Lower lobe of right lung (tissue), 2 donors: Measurements from ENCODE around the gene TOR1B. TPM values are rescaled to one million over a fixed set of nuclear protein-coding genes. Genes with fewer than 3 reads are reported as not detected.

ENCODE experiments used
- ATAC-seq, 2 donors: fragments of 200-7000 bp; cut with Tn5 transposase; one replicate each; pipeline ENCODE4 v1.9.1; 2020 to 2022; ENCODE audit warnings: mild to moderate bottlenecking in 2 of 2, moderate library complexity in 2 of 2
- DNase-seq: peaks from one replicate; pipeline ENCODE4 v3.0.0-alpha.2; 2020
- H3K27ac ChIP-seq: fragments of 200-600 bp; one replicate; pipeline ENCODE4 v1.8.0; 2022
- H3K27me3 ChIP-seq: fragments of 200-600 bp; one replicate; pipeline ENCODE4 v1.8.0; 2022; ENCODE audit warnings: low read depth
- H3K36me3 ChIP-seq: fragments of 200-600 bp; one replicate; pipeline ENCODE4 v1.8.0; 2022; ENCODE audit warnings: mild to moderate bottlenecking
- H3K4me1 ChIP-seq: fragments of 200-600 bp; one replicate; pipeline ENCODE4 v1.8.0; 2022
- H3K4me3 ChIP-seq: fragments of 200-600 bp; one replicate; pipeline ENCODE4 v1.8.0; 2022; ENCODE audit warnings: mild to moderate bottlenecking
- H3K9me3 ChIP-seq: fragments of 200-600 bp; one replicate; pipeline ENCODE4 v1.8.0; 2022
- CTCF ChIP-seq: fragments of 200-600 bp; IDR thresholded peaks from one replicate; pipeline ENCODE4 v1.8.0; 2022; ENCODE audit warnings: antibody characterized with exemption, mild to moderate bottlenecking
- intact Hi-C: fragments of 100-400 bp; cut with DNase I; formaldehyde crosslinking; loops from one replicate; pipeline ENCODE4 v1.11.0; 2022
- total RNA-seq: library from RNA; stranded (reverse); fragmentation: NEBNext Ultra II Directional; extraction: Animal tissue kit (Norgen Biotek cat#: 25700); gene quantifications from one replicate; pipeline ENCODE4 v1.2.1, GENCODE V29; 2021
- donor health status: DM: no; HTN: yes; CAD: no; lungs with severe emphysema.

The TOR1B gene
- total RNA-seq, 1 donor from 2014 or later = 34.9 TPM

- no peak overlapping the region for H3K27ac ChIP-seq
- H3K4me1 ChIP-seq = no peaks in the 10 kb centered on the region
- ATAC-seq (no peak), DNase-seq (no peak)
- H3K27me3 ChIP-seq = no peaks in the 10 kb centered on the region
- peaks cover 97% of the 10 kb centered on the region for H3K36me3 ChIP-seq
- no peaks in the 10 kb centered on the region for H3K9me3 ChIP-seq
- intact Hi-C loops = no loop called here
- no peak overlapping the region for H3K4me3 ChIP-seq
- TF ChIP-seq CTCF = no peak
Observed at GRCh38 chr9:129811967-129812363, 9.0 kb downstream of the TOR1B start.

- intact Hi-C loops = no loop called here
- Histone ChIP-seq H3K4me3 (no peak overlapping the region), H3K27me3 (no peaks in the 10 kb centered on the region), H3K4me1 (no peaks in the 10 kb centered on the region), H3K36me3 (peaks cover 97% of the 10 kb centered on the region), H3K27ac (no peak overlapping the region), H3K9me3 (no peaks in the 10 kb centered on the region)
- TF ChIP-seq CTCF = no peak
- ATAC-seq = no peak
- no peak for DNase-seq
Observed at GRCh38 chr9:129812385-129812784, 9.4 kb downstream of the TOR1B start.

- TF ChIP-seq CTCF = no peak
- intact Hi-C loops = no loop called here
- DNase-seq = peak; percentile 13
- ATAC-seq = no peak
- Histone ChIP-seq H3K27me3 (no peaks in the 10 kb centered on the region), H3K4me1 (no peaks in the 10 kb centered on the region), H3K4me3 (no peak overlapping the region), H3K27ac (no peak overlapping the region), H3K9me3 (no peaks in the 10 kb centered on the region), H3K36me3 (peaks cover 99% of the 10 kb centered on the region)
Observed at GRCh38 chr9:129813661-129814060, 10.7 kb downstream of the TOR1B start.

- peaks cover 99% of the 10 kb centered on the region for H3K36me3 ChIP-seq
- no peak for ATAC-seq
- no peak for TF ChIP-seq CTCF
Observed at GRCh38 chr9:129814432-129815223, 11.6 kb downstream of the TOR1B start.

GRCh38 chr9:129815278-129815677 is 12.3 kb downstream of the TOR1B start:
- Histone ChIP-seq H3K9me3 (no peaks in the 10 kb centered on the region), H3K27me3 (no peaks in the 10 kb centered on the region), H3K4me3 (no peak overlapping the region), H3K27ac (no peak overlapping the region), H3K4me1 (no peaks in the 10 kb centered on the region), H3K36me3 (peaks cover 99% of the 10 kb centered on the region)
- intact Hi-C loops = no loop called here
- DNase-seq = peak; percentile 27
- TF ChIP-seq CTCF = no peak
- ATAC-seq = no peak

More at GRCh38 chr9:129814432-129815223, 11.6 kb downstream of the TOR1B start:
- Histone ChIP-seq H3K9me3 (no peaks in the 10 kb centered on the region), H3K4me3 (no peak overlapping the region), H3K4me1 (no peaks in the 10 kb centered on the region), H3K27ac (no peak overlapping the region), H3K27me3 (no peaks in the 10 kb centered on the region)
- intact Hi-C loops = no loop called here
- peak; percentile 40 for DNase-seq
